ENCODE data around the gene TPM1. TPM values are rescaled to one million over a fixed set of nuclear protein-coding genes. Genes with fewer than 3 reads are reported as not detected.

TPM1 gene
- total RNA-seq, 2 donors from 2014 or later: 576 to 607 TPM

DNA sequence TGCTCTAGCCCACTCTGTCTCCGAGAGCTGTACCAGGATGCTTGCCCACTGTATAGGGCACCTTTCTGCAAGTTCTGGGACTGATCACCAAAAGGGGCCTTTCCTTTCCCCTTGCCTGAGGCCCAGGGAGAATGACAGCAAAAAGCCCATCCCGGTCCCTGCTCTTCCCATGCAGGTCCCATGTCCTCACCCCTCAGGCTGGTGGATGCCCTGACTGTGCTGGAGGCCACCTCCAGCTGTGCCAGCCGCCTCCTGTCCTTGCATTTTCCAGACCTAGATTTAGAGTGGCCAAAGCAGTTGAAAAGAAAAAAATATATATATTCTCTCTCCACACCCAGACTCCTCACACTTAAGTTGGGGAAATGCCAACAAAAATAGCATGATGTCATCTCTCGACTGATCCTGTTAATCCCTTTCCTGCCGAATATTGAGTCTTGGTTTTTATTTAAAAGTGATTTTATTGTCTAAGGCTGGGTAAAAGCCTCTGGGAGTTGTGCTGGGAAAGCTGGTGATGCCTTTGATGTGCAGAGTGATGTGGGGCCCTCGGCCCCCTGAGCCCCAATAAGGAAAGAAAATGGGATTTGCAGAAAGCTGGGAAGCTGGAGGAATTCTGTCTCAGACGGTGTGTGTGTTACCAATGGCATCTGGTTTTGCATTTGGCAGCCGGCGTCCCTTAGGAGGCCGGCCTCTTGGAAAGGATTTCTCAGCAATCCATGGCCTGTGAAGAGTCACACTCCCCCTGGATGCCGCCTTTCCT lies 29.3 kb upstream of the TPM1 start:
- intact Hi-C loops (cut with DNase I, micrococcal nuclease): no loop called here
- ATAC-seq (no peak), DNase-seq (no peak)

DNA sequence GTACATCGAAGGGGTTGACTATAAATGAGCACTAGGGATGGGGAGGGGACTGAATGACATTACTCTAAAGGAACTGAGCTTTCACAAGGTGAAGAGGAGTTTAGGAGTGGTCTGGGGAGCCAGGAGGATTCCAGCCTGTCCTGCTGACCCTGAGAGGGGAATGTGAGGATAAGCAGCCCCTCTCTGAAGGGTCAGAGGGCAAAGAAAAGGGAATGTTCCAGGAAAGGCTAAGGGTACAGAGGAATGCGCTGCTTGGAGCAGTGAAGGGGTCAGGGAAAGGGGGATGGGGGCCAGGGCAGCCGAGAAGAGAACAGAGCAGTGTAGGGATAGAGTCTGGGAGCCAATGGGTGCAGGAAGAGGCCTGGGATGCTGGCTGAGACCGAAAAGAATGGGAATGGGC lies 28.0 kb upstream of the TPM1 start:
- no peak for ATAC-seq
- no peak for DNase-seq
- intact Hi-C loops (cut with DNase I, micrococcal nuclease): no loop called here

DNA sequence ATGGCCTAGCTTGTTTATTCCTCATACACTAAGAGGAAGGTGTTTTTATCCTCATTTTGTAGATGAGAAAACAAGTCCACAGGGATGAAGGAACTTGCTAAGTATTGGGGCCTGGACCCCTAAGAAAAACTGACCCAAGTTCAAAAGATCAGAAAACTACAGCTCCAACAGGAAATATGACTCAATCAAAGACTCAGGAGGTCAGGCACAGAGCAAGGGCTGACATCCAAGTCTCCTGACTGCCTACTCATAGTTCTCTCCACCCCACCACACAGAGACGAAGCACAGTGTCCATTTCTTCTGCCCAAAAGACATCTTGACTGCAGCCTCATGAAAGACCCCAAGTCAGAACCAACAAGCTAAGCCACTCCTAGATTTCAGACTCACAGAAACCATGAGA lies 26.9 kb upstream of the TPM1 start:
- no peak for ATAC-seq
- no peak for DNase-seq
- intact Hi-C loops (cut with DNase I, micrococcal nuclease): no loop called here

DNA sequence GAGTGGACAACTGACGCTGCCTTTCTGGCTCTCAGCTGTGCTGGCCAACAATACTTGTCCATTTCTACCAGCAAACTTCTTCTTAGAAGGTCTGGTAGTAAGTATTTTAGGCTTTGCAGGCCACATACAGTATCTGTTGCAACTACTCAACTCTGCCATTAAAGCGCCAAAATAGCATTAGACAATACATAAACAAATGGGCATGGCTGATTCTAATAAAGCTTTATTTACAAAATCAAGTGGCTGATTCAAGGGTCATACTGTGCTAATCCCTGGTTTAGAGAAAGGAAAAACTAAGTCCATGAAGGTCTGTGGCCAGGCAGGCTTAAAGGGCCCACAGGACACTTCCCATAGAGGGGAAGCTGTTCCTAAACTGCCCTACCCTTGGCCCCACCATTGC lies 26.3 kb upstream of the TPM1 start:
- no peak for ATAC-seq
- intact Hi-C loops (cut with DNase I, micrococcal nuclease): no loop called here
- no peak for DNase-seq

DNA sequence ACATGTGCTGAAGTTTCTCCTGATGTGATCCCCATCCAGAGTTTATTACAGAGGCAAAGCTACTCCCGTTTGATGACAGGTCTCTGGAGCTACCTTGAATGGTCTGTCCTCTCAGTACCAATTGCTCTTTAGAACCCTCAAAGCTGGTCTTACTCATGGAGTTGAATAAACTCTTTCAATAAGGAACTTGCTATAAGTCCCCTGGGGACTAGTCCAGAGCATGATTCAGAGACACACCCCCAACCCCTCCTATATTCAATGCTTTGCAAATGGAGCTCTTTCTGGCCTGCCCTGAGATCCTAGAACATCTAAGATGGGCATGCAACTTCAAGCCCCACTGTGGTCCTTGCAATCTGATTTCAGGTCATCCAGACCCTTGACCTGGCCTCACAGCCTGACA lies 23.9 kb upstream of the TPM1 start:
- DNase-seq: no peak
- intact Hi-C loops (cut with DNase I, micrococcal nuclease): no loop called here
- no peak for ATAC-seq

DNA sequence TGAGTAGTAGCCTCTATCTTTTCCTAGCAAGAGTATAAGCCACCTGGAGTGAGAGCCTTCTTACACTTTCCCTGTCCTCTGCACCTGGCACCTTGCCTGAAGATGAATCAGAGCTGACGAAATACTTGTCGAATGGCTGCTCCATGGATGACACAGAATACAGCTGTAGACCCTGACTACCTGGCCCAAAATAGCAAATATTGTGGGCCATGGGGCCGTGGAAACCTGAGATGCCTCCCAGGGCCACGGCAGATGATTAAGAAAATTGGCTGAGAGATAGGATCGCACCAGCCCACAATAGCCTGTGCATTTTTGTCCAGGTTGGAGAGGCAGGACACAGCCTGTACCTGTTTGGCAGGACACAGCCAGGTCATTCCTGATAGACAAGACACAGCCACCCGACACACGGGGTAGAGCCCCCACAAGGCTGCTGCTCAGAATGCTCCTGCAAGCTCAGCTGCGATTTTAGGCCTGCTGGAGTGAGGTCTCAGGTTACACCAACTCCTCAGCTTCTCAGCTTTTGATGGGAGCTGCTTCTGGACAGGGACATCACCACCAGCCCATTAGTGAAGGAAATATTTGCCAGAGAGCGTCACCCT lies 22.9 kb upstream of the TPM1 start:
- intact Hi-C loops (cut with DNase I, micrococcal nuclease): no loop called here
- ATAC-seq: no peak
- no peak for DNase-seq

DNA sequence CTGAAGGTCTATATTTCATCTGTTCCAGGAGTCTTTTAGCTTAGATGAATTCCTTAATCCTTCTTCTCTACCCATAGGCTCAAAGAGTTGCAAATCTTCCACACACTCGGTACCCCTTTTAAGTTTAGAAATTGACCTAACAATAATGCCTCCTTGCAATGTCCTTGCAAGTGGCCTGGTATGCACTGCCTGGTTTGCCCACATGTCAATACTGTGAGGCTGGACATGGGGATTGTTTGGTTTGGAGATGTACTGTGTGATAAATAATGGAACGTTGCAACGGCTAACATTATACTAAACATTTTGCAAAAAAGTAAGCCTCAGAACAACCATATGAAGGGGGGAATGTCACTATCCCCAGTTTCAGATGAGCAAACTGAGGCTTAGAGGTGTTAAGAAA lies 22.4 kb upstream of the TPM1 start:
- intact Hi-C loops (cut with DNase I, micrococcal nuclease): no loop called here
- ATAC-seq (no peak), DNase-seq (no peak)

DNA sequence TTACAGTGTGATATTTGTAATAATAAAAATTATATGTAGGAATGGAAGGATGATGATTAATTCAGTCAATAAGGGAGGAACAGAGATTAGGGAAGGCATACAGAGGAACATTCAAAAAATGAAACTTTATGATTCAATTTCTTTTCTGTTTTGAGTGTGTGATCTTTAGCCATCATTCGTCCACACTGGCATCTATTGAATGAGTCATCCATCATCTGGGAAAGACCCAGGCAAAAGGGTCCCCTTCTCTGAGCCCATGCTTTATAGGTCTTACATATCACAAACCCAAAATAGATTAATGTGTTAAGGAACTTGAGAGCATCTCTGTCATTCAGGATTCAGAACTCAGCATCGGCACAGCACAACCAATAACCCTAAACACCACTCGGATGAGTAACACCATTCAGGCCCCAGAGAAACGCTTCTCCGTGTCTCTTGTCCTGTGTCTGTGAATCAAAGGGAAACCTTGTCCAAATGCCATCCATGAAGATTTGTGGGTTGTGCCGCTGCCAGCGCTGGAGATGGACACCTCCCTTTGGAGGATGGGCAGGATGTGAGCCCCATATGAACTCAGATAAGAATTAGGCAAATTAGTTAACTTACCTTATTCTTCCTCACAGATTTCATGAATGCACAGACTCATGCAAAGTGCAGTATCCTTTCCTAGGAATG lies 21.7 kb upstream of the TPM1 start:
- DNase-seq (no peak), ATAC-seq (no peak)
- intact Hi-C loops (cut with DNase I, micrococcal nuclease): no loop called here

DNA sequence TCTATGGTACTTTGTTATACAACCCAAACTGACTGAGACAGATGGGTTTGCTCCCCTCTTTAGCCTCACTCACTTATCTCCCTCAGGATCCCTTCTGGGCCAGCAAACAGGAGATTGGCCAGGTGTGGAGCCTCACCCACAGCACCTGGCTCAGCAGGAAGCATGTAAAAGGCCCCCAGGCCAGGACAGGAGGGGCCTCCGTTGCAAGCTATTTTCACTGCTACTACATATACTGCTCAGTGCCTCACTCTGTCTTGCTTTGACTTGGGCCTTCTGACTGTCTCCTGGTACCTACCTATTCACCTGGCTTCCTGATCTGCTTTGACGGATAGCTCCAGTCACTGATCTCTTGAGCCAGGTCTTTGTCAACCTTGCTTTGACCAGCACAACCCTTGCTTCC lies 20.4 kb upstream of the TPM1 start:
- DNase-seq (no peak), ATAC-seq (no peak)
- intact Hi-C loops (cut with DNase I, micrococcal nuclease): no loop called here

DNA sequence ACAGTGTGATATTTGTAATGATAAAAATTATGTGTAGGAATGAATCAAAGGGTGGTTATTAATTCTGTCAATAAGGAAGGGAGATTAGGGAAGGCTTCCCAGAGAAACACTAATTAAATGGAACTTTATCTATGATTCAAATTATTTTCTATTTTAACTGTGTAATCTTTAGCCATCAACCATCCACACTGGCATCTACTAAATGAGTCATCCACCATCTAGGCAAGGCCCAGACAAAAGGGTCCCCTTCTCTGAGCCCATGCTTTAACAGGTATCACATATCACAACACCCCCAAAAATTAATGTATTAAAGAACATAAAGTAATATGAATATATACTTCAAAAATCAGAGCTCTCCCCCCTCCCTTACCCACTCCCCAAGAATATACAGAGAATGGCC lies 19.9 kb upstream of the TPM1 start:
- no peak for ATAC-seq
- intact Hi-C loops (cut with DNase I, micrococcal nuclease): no loop called here
- no peak for DNase-seq

DNA sequence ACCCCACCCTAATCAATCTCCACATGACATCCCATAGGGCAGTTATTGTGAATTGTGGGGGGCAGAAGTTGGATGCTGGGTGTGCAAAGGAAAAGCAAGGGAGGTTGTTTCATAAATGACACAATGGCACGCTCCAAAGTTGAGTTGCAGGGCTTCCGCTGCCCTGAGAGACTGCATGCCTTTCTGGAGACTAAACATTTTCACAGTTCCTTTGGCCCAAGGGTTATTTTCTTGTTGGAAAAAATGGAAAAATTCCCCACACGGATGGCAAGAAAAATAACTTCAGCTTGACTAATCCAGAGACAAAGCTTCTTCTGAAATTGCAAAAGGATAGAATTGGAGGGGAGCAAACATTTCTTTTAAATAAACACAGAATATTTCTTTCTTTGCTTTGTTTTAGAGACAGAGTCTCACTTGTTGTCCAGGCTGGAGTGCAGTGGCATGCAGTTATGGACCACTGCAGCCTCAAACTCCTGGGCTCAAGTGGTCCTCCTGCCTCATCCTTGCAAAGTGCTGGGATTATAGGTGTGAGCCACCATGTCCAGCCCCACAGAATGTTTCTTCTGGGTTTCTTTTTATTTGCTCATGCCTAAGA lies 19.1 kb upstream of the TPM1 start:
- intact Hi-C loops (cut with DNase I, micrococcal nuclease): no loop called here

DNA sequence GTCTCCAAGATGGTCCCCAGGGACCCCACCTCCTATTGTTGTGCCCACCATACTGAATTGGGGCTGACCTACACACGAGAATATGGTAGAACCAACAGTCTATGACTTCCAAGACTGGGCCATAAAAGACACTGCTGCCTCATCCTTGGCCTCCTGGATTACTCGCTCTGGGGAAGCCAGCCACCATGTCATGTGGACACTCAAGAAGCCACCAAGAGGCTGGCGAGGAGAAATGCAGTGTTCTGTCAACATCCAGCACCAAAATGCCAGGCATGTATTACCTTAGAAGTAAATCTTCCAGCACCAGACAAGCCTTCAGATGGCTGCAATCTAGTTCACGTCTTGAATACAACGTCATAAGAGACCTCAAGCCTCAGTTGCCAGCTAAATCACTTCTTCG lies 17.1 kb upstream of the TPM1 start:
- intact Hi-C loops (cut with DNase I, micrococcal nuclease): no loop called here

More for the DNA sequence above, 19.1 kb upstream of the TPM1 start:
- no peak for DNase-seq
- ATAC-seq: no peak

DNA sequence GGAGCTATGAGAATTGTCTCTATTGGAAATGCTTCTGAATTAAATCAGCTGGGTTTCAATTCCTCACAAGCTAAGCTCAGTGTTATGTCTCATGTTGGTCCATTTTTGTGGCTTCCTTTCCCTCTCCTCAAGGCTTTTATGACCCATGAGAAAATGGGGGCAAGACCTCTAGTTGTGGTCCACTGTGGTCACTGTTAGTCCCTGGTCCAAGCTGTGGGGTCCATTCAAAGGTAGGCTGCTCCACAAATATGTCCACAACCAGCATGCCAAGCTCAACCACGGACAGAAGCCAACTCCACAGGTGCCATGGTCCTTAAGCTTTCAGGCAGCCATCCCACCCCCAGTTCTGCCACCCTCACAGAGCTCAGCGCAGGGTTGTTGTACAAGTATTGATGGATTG lies 14.9 kb upstream of the TPM1 start:
- DNase-seq (no peak), ATAC-seq (no peak)
- intact Hi-C loops (cut with DNase I, micrococcal nuclease): no loop called here

More for the DNA sequence above, 17.1 kb upstream of the TPM1 start:
- DNase-seq: no peak
- ATAC-seq: no peak

DNA sequence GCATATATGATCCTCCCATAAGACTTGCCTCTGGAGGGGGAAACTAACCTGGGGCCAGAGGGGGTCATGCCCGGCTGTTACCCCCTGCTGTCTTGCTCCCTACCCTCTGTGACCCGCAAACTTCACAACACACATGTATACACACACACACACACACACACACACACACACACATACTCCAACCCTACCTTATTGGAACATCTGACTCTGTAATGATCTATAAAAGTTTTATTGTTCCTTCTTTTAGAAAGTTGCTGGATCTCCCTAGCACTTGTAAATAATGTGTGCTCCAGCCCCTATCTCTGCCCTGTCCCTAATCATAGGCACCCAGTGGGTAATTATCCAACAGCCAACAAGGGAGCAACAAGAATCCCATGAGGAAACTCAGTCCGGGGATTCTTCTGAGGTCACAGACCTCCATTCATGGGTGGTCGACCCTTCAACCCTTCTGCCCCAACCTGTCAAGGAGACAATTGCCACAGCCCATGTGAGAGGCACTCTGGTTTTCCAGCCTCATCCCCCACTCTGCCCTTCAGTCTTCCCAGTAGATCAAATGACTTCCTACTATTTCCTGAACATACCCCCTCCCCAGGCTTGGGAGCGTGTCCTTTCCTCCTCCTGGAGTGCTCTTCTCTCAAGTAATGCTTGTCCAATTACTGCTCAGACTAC lies 14.0 kb upstream of the TPM1 start:
- ATAC-seq (peak; percentile 89), DNase-seq (no peak)
- intact Hi-C loops (cut with DNase I, micrococcal nuclease): no loop called here

DNA sequence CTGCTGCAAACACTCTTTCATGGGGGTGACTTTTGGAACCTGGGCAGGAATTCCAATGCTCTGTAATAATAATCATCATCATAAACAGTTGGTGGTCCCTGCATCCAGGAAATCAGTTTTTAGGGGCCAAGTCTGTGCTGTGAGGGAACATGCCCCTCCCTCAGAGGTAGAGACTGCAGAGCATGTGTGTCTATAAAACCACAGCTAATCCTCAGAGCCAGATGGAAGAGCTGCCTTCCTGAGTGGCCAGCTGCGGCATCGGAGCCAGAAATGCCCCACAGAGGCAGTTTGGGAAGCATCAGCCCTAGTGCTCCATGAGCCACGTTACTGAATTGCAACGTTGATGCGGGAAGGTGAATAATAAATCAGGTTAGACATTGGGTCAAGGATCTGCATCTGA lies 12.9 kb upstream of the TPM1 start:
- no peak for DNase-seq
- intact Hi-C loops (cut with DNase I, micrococcal nuclease): no loop called here
- no peak for ATAC-seq

DNA sequence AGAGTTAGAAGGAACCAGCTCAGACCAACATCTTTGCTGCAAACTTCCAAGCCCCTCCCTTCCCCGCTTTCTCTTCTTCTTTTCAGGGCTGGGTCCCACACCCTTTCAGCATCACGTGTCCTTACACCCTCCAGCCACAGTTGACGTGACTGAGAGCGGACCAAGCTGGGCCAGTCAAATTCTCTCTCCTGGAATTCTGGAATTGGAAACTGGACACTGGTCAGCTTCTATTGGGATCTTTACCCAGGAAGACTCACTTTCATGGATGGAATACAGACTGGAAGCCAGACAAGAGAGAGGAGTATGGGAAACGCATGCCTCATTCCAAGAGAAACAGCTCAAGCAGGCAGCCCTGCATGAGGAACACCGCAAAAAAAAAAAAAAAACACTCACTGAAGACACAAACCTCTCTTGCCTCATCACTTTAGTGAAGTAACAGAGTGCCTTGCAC lies 12.4 kb upstream of the TPM1 start:
- intact Hi-C loops (cut with DNase I, micrococcal nuclease): no loop called here
- ATAC-seq: no peak
- DNase-seq: peak in 1 of 2 donors; percentile 38

DNA sequence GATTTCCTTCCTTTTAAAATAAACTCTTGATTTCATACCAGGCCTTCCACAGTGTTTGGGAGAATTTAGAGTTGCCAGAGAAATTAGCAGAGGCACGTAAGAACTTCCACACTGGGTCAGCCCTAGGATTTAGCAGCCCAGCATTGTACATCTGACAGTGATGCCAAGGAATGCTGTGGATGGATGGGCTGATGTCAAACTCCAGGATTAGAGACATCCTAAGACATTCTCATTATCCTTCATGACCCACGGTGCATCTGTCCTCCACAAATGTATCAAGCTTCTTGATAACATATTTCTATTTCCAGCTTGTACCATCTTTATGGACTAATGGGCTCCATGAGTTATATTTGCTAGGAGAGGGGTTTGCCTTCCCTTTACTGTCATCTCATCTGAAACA lies 8.0 kb upstream of the TPM1 start:
- intact Hi-C loops (cut with DNase I, micrococcal nuclease): no loop called here
- ATAC-seq: no peak
- no peak for DNase-seq

DNA sequence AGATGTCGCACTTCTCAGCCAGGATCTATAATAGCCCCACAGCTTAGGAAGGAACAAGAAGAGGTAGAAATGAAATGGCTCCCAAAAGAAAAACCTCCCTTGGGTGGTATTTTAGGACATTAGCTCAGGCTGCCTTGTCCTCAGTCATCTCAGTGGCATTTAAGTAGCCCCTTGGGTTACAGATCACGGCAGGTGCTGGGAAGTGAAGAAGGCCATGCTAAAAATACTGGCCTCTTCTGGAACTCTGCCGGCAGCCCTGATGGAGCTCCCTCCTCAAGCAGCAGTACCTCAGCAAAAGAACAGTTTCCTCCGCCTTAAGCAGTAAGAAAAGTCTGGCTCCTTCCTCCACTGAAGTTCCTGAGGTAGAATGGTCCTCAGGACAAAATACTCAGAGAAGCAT lies 7.3 kb upstream of the TPM1 start:
- no peak for ATAC-seq
- no peak for DNase-seq
- intact Hi-C loops (cut with DNase I, micrococcal nuclease): no loop called here

DNA sequence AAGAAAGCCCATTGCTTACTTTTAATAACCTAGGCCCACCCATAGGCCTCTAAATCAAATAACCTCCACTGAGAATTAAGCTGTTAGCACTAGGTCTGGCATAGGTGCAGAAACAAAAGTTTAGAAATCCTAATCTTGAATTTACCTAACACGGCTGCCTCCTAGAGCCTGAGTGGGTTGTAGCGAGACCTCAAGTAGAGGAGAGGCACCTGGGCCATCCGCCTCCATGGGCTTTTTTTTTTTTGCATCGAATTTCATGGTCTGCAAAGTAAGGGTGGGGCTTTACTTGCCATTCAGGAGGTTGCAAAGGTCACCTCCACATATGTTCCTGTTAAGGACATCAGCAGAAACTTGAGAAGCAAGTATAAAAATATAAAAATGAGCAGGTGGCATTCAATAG lies 6.6 kb upstream of the TPM1 start:
- DNase-seq: no peak
- peak; percentile 57 for ATAC-seq
- intact Hi-C loops (cut with DNase I, micrococcal nuclease): no loop called here

All from left colon (tissue), 2 donors.